Measurements from ENCODE around the gene PRKN.

Gene PRKN

DNA sequence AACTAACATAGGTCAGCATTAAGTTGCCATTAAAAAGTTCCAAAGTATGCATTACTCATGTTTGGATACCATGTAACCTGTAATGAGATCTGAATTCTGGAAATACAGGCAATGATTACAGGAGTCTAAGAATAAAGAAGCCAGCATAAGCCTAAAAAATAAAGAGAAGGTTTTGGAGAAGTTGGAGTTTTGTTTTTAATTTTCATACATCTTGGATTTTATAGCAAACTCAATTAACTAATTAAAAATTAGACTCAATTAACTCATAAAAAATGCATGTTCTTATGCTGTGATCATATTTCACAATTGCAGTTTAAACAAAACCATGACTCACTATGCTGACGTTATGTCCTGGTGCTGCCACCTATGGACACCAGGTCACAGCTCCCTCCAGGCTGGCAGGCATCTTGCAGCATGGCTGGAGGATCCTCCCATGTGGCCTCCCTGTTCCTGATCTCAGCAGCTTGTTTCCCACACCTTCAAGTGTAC lies 804.9 kb downstream of the PRKN start:
- no peak overlapping the region for H3K27ac ChIP-seq
- peak; percentile 76 for TF ChIP-seq CTCF (conservative IDR thresholded peaks at IDR 0.05)

DNA sequence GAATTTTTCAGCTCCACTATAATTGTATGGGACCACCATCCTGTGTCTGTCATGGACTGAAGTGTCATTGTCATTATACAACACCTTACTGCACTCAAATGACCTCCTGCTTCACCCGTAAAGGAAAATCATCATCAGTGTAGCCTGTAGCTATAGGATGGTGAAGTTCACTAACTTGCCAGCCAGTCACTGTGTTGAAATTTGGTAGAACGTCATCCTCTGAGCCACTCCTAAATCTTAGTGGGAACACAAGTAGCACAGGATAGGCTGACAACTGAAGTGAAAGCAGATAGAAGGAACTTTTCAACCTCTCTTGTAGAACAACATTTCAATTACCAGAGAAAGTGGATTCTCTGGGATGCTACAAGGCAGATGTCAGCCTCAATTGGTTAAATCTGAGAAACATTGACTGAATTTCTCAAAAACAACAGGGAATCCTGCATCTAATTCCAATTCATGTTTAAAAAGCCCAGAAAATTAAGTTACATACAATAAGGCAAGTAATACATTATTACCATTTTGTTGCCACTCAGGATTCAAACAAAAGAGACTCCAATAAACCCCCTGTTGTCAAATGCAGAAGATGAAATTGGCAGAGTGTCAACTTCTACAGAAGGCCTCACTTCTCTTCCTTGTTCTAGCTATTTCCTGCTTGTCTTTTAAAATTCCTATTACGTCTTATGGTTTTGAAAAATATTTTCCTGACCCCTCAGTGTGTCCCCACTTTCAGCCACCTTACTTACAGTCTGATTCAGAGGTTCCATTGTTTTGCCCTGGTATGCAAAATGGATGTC lies 805.8 kb downstream of the PRKN start:
- H3K27ac ChIP-seq = no peak overlapping the region
- no peak for TF ChIP-seq CTCF (conservative IDR thresholded peaks at IDR 0.05)

- TF ChIP-seq CTCF (conservative IDR thresholded peaks at IDR 0.05) = no peak
- no peak overlapping the region for H3K27ac ChIP-seq
Measured at GRCh38 chr6:161919691-161920090, 807.9 kb downstream of the PRKN start.

DNA sequence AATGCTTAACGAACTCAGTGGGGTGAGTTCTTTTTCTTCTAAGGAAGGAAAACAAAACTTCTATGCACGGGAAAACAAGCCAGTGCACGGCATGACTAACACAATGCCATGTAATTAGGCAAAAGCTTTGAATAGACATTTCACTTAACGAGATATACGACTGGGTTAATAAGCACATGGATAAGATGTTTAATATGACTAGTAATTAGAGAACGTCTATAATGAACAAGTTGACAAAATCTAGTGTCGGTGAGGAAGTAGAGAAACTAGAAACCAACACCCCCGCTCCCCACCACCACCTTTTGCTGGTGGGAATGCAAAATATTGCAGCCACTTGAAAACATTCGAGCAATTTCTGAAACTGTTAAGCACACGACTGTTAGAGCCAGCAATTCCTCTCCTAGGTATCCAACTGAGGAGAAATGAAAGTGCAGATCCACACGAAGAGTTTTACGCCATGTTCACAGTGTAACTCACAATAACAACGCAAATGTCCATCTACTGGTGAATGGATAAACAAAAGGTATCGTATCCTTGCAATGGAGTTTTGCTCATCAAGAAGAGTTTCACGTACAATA lies 808.8 kb downstream of the PRKN start:
- no peak overlapping the region for H3K27ac ChIP-seq
- TF ChIP-seq CTCF (conservative IDR thresholded peaks at IDR 0.05) = no peak

DNA sequence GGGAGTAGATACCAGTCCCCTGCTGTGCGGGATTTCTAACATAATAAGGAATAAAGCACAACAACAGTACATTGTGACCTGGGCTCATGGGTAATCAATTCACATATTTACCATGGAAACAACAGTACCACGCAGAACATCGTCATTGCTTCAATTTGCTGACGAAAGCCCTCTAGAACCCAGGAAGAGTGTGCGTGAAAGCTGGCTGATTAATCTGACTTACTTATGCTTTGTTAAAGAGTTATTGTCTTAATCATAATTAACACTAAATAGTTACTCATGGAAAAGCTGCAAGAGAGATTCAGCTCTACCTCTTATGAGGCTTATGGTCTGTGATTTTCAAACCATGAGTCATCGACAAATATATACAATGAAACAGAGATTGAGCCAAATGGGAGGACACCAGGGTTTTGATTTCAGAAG lies 809.4 kb downstream of the PRKN start:
- H3K27ac ChIP-seq = no peak overlapping the region
- TF ChIP-seq CTCF (conservative IDR thresholded peaks at IDR 0.05) = no peak

DNA sequence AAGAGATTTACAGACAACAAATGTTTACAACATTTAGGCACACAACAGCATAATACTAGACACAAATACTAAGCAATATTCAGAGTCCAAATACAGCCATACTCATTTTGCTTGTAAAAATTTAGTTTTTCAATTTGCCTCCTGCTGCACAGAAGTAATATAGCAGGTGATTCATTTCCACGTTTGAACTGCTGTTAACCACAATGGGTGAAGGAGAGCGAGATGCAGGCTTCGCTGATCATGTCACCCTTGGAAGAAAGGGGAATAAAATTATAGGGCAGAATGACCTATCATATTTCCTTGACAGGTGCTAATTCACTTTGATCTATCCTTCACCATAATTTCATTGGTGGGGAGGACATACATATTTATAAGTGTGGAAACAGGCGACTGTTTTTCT lies 809.9 kb downstream of the PRKN start:
- no peak; the same call in 1 of the 2 replicates for TF ChIP-seq CTCF (conservative IDR thresholded peaks at IDR 0.05)
- no peak overlapping the region for H3K27ac ChIP-seq

DNA sequence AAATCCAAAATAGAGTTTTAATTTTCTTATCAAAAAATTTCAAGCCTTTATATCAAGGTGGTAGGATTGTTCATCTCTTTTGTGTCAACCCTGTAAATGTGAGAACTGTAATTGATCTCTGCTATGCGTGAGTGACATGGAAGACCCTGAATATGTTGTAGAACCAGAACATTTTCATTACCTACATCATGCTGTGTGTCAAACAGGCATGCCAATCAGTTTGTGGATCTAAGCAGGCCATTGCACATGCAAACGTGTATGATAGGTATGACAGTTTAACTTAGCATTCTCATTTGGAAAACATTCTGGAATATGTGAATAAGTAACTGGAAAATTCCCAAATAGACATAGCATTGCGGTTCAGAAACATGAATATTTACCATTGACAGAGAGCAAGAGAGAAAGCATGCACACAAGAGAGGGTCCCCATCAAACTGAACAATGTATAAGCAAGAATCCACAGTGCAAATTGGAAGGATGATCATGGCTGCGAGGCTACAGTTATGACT lies 812.1 kb downstream of the PRKN start:
- H3K27ac ChIP-seq = no peak overlapping the region
- no peak for TF ChIP-seq CTCF (conservative IDR thresholded peaks at IDR 0.05)

Measured in VCaP (cell line).